ENCODE results near the gene WIPF2.

WIPF2 gene

DNA sequence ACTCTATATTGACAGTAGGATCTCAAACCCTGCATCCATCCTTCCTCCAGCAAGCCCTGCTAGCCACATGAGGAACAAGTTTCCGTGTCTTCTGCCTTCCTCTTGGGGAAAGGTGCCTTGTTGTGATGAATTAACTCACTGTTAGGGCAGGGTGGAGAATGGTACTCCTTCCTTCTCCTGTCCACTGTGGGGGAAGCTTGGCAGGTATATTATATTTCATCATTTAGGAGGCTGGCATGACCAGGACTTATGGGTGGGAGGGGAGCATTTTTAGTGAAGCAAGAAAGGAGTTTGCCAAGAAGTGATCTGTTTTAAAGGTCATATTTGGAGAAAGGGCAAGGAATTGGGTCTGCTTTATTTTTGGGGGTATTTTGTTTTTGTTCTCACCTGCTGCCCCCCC lies 59.3 kb downstream of the WIPF2 start:
- TF ChIP-seq, protein P1, sequence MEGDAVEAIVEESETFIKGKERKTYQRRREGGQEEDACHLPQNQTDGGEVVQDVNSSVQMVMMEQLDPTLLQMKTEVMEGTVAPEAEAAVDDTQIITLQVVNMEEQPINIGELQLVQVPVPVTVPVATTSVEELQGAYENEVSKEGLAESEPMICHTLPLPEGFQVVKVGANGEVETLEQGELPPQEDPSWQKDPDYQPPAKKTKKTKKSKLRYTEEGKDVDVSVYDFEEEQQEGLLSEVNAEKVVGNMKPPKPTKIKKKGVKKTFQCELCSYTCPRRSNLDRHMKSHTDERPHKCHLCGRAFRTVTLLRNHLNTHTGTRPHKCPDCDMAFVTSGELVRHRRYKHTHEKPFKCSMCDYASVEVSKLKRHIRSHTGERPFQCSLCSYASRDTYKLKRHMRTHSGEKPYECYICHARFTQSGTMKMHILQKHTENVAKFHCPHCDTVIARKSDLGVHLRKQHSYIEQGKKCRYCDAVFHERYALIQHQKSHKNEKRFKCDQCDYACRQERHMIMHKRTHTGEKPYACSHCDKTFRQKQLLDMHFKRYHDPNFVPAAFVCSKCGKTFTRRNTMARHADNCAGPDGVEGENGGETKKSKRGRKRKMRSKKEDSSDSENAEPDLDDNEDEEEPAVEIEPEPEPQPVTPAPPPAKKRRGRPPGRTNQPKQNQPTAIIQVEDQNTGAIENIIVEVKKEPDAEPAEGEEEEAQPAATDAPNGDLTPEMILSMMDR (conservative IDR thresholded peaks at IDR 0.05; ENCODE audit: low read depth, low read length) = no peak
- no peak overlapping the region for H3K4me3 ChIP-seq (ENCODE audit: low read depth, low read length)
- DNase-seq (ENCODE audit: low read depth) = no peak

DNA sequence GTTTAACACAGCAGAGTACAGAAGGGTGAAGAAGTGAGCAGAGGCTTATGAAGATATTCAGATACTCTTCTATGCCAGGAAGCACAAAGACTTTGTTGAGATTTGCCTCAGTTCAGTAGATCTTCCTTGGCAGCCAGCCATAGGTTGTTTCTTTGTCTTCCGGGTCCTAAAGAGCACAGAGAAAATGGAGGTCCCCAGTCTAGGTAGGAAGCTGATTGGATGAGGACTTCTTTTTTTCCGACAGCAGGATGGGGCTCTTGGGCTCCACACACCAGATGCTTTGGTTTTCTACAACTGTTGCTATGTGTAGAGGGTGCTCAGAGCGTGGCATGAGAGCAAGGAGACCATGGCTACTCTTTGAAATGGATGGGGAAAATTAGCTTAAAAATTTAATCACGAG lies 60.3 kb downstream of the WIPF2 start:
- TF ChIP-seq, protein P1 (conservative IDR thresholded peaks at IDR 0.05; ENCODE audit: low read depth, low read length) = no peak
- no peak for DNase-seq (ENCODE audit: low read depth)
- H3K4me3 ChIP-seq (ENCODE audit: low read depth, low read length) = no peak overlapping the region

DNA sequence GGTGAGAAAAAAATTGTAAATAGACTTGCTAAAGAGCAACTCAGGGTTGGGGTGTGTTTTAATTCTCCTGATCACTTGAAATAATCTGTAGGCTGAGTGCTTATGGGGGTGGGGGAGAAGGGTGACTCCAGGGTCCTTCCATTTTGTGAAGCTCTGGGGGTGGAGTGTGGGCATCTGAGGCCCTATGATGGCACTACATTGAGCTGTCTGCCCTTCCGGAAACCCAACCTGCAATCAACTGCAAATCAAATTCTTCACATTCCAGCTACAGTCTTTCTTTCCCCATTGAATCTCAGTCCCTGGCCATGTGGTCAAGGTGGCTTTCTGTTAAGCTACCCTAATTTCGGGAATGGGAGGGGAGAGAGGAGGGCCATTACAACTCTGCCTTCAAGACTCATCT lies 62.6 kb downstream of the WIPF2 start:
- peak; percentile 7 for DNase-seq (ENCODE audit: low read depth)
- no peak overlapping the region for H3K4me3 ChIP-seq (ENCODE audit: low read depth, low read length)
- TF ChIP-seq, protein P1 (conservative IDR thresholded peaks at IDR 0.05; ENCODE audit: low read depth, low read length) = no peak

DNA sequence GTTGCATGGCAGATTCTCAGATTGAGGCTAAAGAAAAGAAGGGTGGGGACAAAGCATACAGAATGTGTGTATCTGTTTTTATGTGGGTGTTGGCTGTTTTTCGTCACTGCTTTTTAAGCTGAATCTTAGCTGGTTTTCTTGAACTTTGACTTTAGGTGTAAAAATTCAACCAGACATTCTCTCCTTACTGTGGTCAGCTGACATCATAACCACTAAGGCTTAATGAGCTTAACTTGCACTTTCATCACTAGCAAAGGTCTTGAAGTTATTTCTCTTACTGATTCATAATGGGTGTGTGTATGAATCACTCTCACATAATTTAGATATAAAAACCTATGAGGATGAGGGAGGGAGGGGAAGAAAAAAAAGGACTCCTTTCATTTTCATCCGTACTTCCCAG lies 64.6 kb downstream of the WIPF2 start:
- H3K4me3 ChIP-seq (ENCODE audit: low read depth, low read length) = no peak overlapping the region
- peak; percentile 90 for DNase-seq (ENCODE audit: low read depth)
- TF ChIP-seq, protein P1 (conservative IDR thresholded peaks at IDR 0.05; ENCODE audit: low read depth, low read length) = no peak

DNA sequence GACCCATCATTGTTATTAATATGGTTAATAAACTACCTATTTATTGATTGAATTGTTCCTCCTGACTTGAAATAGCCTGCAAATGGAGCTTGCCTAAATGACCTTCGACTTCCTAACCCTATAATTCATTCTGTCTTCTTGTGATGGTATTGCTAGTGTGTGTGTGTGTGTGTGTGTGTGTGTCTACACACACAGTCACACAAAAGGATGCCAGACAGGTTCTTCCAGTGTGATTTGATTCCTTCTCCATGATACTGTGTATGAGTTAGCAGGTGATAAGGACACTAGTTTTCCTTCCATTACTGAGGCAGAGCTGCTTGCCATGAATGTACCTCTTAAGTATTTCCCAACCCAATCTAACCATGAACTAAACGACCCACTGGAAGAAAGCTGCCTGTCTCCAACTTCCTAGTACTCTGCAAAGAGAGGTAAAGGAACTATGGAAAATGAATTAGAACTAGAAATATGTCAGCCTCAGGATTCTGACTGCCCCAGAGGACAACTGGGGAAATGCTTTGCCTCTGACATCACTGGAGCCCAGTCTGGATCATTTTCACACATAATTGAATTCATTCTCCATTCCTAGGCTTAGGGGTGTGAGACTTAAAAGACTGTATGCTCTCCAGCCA lies 65.1 kb downstream of the WIPF2 start:
- TF ChIP-seq, protein P1 (conservative IDR thresholded peaks at IDR 0.05; ENCODE audit: low read depth, low read length) = peak; percentile 43
- no peak overlapping the region for H3K4me3 ChIP-seq (ENCODE audit: low read depth, low read length)
- DNase-seq (ENCODE audit: low read depth) = peak; percentile 84

DNA sequence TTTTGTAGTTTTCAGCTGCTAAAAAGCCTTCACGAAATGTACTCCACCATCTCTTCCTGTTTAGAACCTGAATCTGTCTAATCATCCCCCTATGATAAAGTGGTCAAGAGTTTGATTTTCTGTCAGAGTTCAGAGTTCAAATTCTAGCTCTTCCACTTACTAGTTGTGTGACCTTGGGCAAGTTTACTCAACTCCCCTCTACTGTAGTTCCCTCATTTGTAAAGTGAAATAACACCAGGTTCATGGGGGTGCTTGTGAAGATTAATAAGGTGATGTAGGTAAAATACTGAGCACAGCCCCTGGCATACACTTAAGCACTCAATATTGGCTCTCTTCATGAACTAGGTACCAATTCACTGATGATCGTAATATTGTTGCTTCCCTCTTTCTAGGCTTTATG lies 67.4 kb downstream of the WIPF2 start:
- DNase-seq (ENCODE audit: low read depth) = no peak
- H3K4me3 ChIP-seq (ENCODE audit: low read depth, low read length) = no peak overlapping the region
- TF ChIP-seq, protein P1 (conservative IDR thresholded peaks at IDR 0.05; ENCODE audit: low read depth, low read length) = no peak

DNA sequence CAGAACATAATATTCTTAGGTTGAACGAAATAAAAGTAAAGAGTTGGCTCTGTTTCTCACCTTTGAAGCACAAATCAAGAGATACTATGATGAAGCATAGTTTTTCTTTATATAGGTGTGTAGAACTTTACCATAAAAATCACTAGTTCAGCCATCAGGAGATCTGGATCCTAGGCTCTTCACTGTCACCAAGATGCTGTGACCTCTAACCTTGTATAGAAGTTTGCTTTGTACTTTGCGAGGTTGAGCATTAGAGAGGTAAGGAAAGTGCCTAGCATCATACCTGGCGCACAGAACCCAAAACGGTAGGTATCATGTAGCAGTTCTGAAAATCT lies 68.0 kb downstream of the WIPF2 start:
- no peak for DNase-seq (ENCODE audit: low read depth)
- TF ChIP-seq, protein P1 (conservative IDR thresholded peaks at IDR 0.05; ENCODE audit: low read depth, low read length) = no peak
- peak overlapping the region; percentile 39 for H3K4me3 ChIP-seq (ENCODE audit: low read depth, low read length)
